IMR-90 (cell line): ENCODE measurements around the gene ZNF280C. TPM values are rescaled to one million over a fixed set of nuclear protein-coding genes. Genes with fewer than 3 reads are reported as not detected.

ENCODE experiments used
- ATAC-seq: fragments of 200-7000 bp; cut with Tn5 transposase; 2 replicates; pipeline ENCODE4 v1.9.1; 2020; ENCODE audit warnings: low read depth, mild to moderate bottlenecking, moderate library complexity
- BruUV-seq: library from RNA; stranded (reverse); fragments of 400-500 nt; replicated peaks from 2 replicates; lab custom pipeline; 2021; lab: Mats Ljungman, UMichigan
- CTCF ChIA-PET: fragments of 300-600 bp; formaldehyde crosslinking; extraction: SDS; loops from one replicate; lab custom pipeline; 2021; ENCODE audit warnings: antibody characterized with exemption; lab: Yijun Ruan, JAX
- POLR2A ChIA-PET: fragments of 300-600 bp; sonication (Branson Sonifier 250); formaldehyde crosslinking; loops from one replicate; lab custom pipeline; 2022; ENCODE audit warnings: antibody characterized with exemption; ENCODE audit not compliant: unreplicated experiment; lab: Charles Lee
- DNase-seq: peaks from one replicate; pipeline ENCODE4 v3.0.0; 2013
- H2AFZ ChIP-seq: replicated peaks from 2 replicates; pipeline ENCODE3; 2013; ENCODE audit warnings: low read length, mild to moderate bottlenecking; ENCODE audit not compliant: poor library complexity
- H2AK5ac ChIP-seq: 2 replicates; pipeline ENCODE4 v1.6.1; 2013; ENCODE audit warnings: low read depth, low read length, inconsistent platforms
- H2AK9ac ChIP-seq: replicated peaks from 2 replicates; pipeline ENCODE3; 2013; ENCODE audit warnings: mild to moderate bottlenecking, low read depth, low read length, moderate library complexity; ENCODE audit not compliant: poor library complexity
- H2BK120ac ChIP-seq: 2 replicates; pipeline ENCODE4 v1.6.1; 2013; ENCODE audit warnings: low read depth, low read length, inconsistent platforms
- H2BK15ac ChIP-seq: 3 replicates; pipeline ENCODE4 v1.6.1; 2013; ENCODE audit warnings: low read depth, low read length, inconsistent platforms
- H2BK20ac ChIP-seq: 2 replicates; pipeline ENCODE4 v1.6.1; 2013; ENCODE audit warnings: low read depth, mild to moderate bottlenecking, inconsistent platforms, low read length, moderate library complexity
- H2BK5ac ChIP-seq: 2 replicates; pipeline ENCODE4 v1.6.1; 2013; ENCODE audit warnings: mild to moderate bottlenecking, low read depth, low read length, inconsistent platforms; ENCODE audit not compliant: poor library complexity, severe bottlenecking
- H3K14ac ChIP-seq: replicated peaks from 2 replicates; pipeline ENCODE4 v1.6.1; 2013; ENCODE audit warnings: low read depth, low read length, inconsistent platforms
- H3K18ac ChIP-seq: 2 replicates; pipeline ENCODE4 v1.6.1; 2013; ENCODE audit warnings: low read depth, low read length, control low read depth
- H3K23ac ChIP-seq: 2 replicates; pipeline ENCODE4 v1.6.1; 2013; ENCODE audit warnings: low read depth, low read length, inconsistent platforms
- H3K27ac ChIP-seq: 2 replicates; pipeline ENCODE4 v1.5.1; 2013; ENCODE audit warnings: mild to moderate bottlenecking, control low read depth, low read length; ENCODE audit not compliant: insufficient read depth
- H3K27me3 ChIP-seq: 2 replicates; pipeline ENCODE4 v1.6.1; 2013; ENCODE audit warnings: low read length; ENCODE audit not compliant: control insufficient read depth, insufficient read depth
- H3K36me3 ChIP-seq: 2 replicates; pipeline ENCODE4 v1.6.1; 2013; ENCODE audit warnings: low read length, mixed read lengths; ENCODE audit not compliant: control insufficient read depth, insufficient read depth
- H3K4ac ChIP-seq: 2 replicates; pipeline ENCODE4 v1.6.1; 2013; ENCODE audit warnings: low read depth, low read length, inconsistent platforms
- H3K4me1 ChIP-seq: 2 replicates; pipeline ENCODE4 v1.6.1; 2013; ENCODE audit warnings: low read length, mixed read lengths; ENCODE audit not compliant: control insufficient read depth, insufficient read depth
- H3K4me2 ChIP-seq: 2 replicates; pipeline ENCODE4 v1.6.1; 2013; ENCODE audit warnings: low read depth, mild to moderate bottlenecking, control low read depth, low read length, moderate library complexity
- H3K4me3 ChIP-seq: 2 replicates; pipeline ENCODE4 v1.5.1; 2013; ENCODE audit warnings: low read depth, mild to moderate bottlenecking, control low read depth, low read length, moderate library complexity; ENCODE audit not compliant: insufficient read depth
- H3K56ac ChIP-seq: 2 replicates; pipeline ENCODE4 v1.6.1; 2013; ENCODE audit warnings: low read length, inconsistent platforms; ENCODE audit not compliant: insufficient read depth; ENCODE audit errors: extremely low read depth
- H3K79me1 ChIP-seq, 2 experiments: 2 replicates each; pipeline ENCODE4 v1.6.1; 2013; ENCODE audit warnings: low read length in 2 of 2, inconsistent platforms in 1 of 2, low read depth in 1 of 2
- H3K9ac ChIP-seq: 2 replicates; pipeline ENCODE4 v1.6.1; 2013; ENCODE audit warnings: low read depth, low read length, control low read depth
- H3K9me1 ChIP-seq: 2 replicates; pipeline ENCODE4 v1.6.1; 2013; ENCODE audit warnings: low read length, inconsistent platforms; ENCODE audit not compliant: insufficient read depth
- H3K9me3 ChIP-seq: 2 replicates; pipeline ENCODE4 v1.6.1; 2013; ENCODE audit warnings: low read length; ENCODE audit not compliant: control insufficient read depth, insufficient read depth
- H4K20me1 ChIP-seq: 2 replicates; pipeline ENCODE4 v1.6.1; 2013; ENCODE audit warnings: low read length, inconsistent platforms; ENCODE audit not compliant: insufficient read depth
- H4K5ac ChIP-seq: 2 replicates; pipeline ENCODE4 v1.6.1; 2013; ENCODE audit warnings: mild to moderate bottlenecking, low read depth, low read length, control low read depth
- H4K8ac ChIP-seq, 2 experiments: 2 replicates each; pipeline ENCODE4 v1.6.1; 2013; ENCODE audit warnings: low read depth in 2 of 2, low read length in 2 of 2, control low read depth in 1 of 2, inconsistent platforms in 1 of 2
- H4K91ac ChIP-seq: 2 replicates; pipeline ENCODE4 v1.6.1; 2013; ENCODE audit warnings: low read depth, low read length, inconsistent platforms; ENCODE audit not compliant: insufficient read depth
- BHLHE40 ChIP-seq: fragments of 150-350 bp; IDR thresholded peaks from 2 replicates; pipeline ENCODE4 v1.6.1; 2016; ENCODE audit warnings: mild to moderate bottlenecking, low read depth, low read length
- CHD1 ChIP-seq: IDR thresholded peaks from 2 replicates; pipeline ENCODE4 v1.6.1; 2012; ENCODE audit warnings: low read depth, low read length, improper control_type of control experiment
- RCOR1 ChIP-seq: IDR thresholded peaks from 2 replicates; pipeline ENCODE4 v1.6.1; 2012; ENCODE audit warnings: mild to moderate bottlenecking, low read length, improper control_type of control experiment; ENCODE audit not compliant: insufficient replicate concordance
- RFX5 ChIP-seq: IDR thresholded peaks from 2 replicates; pipeline ENCODE4 v1.8.0; 2012; ENCODE audit warnings: low read depth, mild to moderate bottlenecking, low read length, moderate library complexity
- USF2 ChIP-seq: fragments of 150-350 bp; IDR thresholded peaks from 2 replicates; pipeline ENCODE4 v1.6.1; 2017; ENCODE audit warnings: mild to moderate bottlenecking, antibody characterized with exemption, low read length, low read depth
- WGBS, 2 experiments: methylation state at CpG; one replicate each; pipeline versions ENCODE4 v1.1.5 to v1.1.7; 2013; ENCODE audit warnings: missing lambda C conversion rate in 2 of 2; ENCODE audit not compliant: insufficient read length in 1 of 2; ENCODE audit errors: extremely low coverage in 2 of 2; 5-methylcytosine and 5-hydroxymethylcytosine counted together
- dilution Hi-C: fragments of 300-500 bp; cut with HindIII; formaldehyde crosslinking; loops from one replicate; pipeline ENCODE4 v1.14.3; 2018; ENCODE audit warnings: low sequenced_read_pairs; ENCODE audit not compliant: unreplicated experiment
- in situ Hi-C: fragments of 300-500 bp; cut with MboI; formaldehyde crosslinking; loops from 3 replicates; pipeline ENCODE4 v1.14.3; 2019; ENCODE audit warnings: low sequenced_read_pairs, inconsistent platforms, mixed read lengths
- intact Hi-C: fragments of 100-400 bp; cut with micrococcal nuclease; formaldehyde crosslinking; loops from 2 replicates; pipeline ENCODE4 v1.10.0; 2022
- polyA plus RNA-seq, 3 experiments: library from polyadenylated mRNA; depleted of rRNA; stranded (reverse); fragments of >200 nt; gene quantifications; 2 replicates each; pipeline ENCODE4 v1.2.3, GENCODE V29; 2012; ENCODE audit warnings: low replicate concordance in 1 of 3
- total RNA-seq: library from RNA; depleted of rRNA; stranded (reverse); fragments of >200 nt; gene quantifications from 2 replicates; pipeline ENCODE4 v1.2.3, GENCODE V29; 2012
- TF ChIP-seq, protein P1 (sequence below): conservative IDR thresholded peaks from 2 replicates; pipeline ENCODE4 v1.5.1; 2012; ENCODE audit warnings: mild to moderate bottlenecking, low read depth, low read length, improper control_type of control experiment

The ZNF280C gene
- total and polyA plus RNA-seq, 2 of the 4 experiments (the other 2 are of a cell fraction) = 3.1 to 4.5 TPM

DNA sequence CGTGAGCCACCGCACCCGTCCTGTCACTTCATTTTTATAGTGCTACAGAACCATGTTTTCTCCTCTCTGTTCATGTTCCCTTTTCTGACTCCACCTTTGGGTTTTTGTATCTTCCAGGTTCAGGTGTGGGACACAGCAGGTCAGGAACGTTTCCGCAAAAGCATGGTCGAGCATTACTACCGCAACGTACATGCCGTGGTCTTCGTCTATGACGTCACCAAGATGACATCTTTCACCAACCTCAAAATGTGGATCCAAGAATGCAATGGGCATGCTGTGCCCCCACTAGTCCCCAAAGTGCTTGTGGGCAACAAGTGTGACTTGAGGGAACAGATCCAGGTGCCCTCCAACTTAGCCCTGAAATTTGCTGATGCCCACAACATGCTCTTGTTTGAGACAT lies 84.5 kb downstream of the ZNF280C start:
- no peak overlapping the region for H3K4me3 ChIP-seq
- dilution Hi-C loops = no loop called here
- DNase-seq (no peak), ATAC-seq (no peak)
- WGBS, 2 experiments = 100% methylated on average over 3 of the region's 11 CpGs; no CpG with 5 or more reads in 1 of the 2 experiments
- no peak overlapping the region for H3K4ac ChIP-seq
- H2BK15ac ChIP-seq = no peak overlapping the region
- H2AK9ac ChIP-seq = no peak overlapping the region
- H3K9me3 ChIP-seq = no peaks in the 10 kb centered on the region
- H3K27me3 ChIP-seq = no peaks in the 10 kb centered on the region; the same call in 1 of the 2 replicates
- ChIA-PET POLR2A (no interaction called here), CTCF (no interaction called here)
- intact Hi-C loops = no loop called here
- H3K14ac ChIP-seq = no peak overlapping the region
- H4K91ac ChIP-seq = no peak overlapping the region
- in situ Hi-C loops = loop anchor here (25.0 kb wide), 1 partner anchor 572 kb away; no protein-coding TSS in a partner anchor
- no peak overlapping the region for H3K18ac ChIP-seq
- H3K56ac ChIP-seq = no peak overlapping the region
- no peak overlapping the region for H3K4me2 ChIP-seq
- H3K27ac ChIP-seq = no peak overlapping the region
- no peaks in the 10 kb centered on the region for H3K4me1 ChIP-seq
- H4K8ac ChIP-seq = no peak overlapping the region
- H3K23ac ChIP-seq = no peak overlapping the region
- H2BK5ac ChIP-seq = no peak overlapping the region
- H4K5ac ChIP-seq = no peak overlapping the region
- BruUV-seq = no TSS peak
- H2BK20ac ChIP-seq = no peak overlapping the region
- no peak overlapping the region for H2AFZ ChIP-seq
- no peaks in the 10 kb centered on the region; the same call in 1 of the 2 replicates for H4K20me1 ChIP-seq
- no peaks in the 10 kb centered on the region for H3K79me1 ChIP-seq
- H3K36me3 ChIP-seq = no peaks in the 10 kb centered on the region
- no peak overlapping the region for H2BK120ac ChIP-seq
- no peak overlapping the region for H3K9ac ChIP-seq
- no peak overlapping the region for H2AK5ac ChIP-seq
- no peak for TF ChIP-seq BHLHE40
- TF ChIP-seq RFX5 = no peak
- TF ChIP-seq USF2 = no peak
- TF ChIP-seq, protein P1, sequence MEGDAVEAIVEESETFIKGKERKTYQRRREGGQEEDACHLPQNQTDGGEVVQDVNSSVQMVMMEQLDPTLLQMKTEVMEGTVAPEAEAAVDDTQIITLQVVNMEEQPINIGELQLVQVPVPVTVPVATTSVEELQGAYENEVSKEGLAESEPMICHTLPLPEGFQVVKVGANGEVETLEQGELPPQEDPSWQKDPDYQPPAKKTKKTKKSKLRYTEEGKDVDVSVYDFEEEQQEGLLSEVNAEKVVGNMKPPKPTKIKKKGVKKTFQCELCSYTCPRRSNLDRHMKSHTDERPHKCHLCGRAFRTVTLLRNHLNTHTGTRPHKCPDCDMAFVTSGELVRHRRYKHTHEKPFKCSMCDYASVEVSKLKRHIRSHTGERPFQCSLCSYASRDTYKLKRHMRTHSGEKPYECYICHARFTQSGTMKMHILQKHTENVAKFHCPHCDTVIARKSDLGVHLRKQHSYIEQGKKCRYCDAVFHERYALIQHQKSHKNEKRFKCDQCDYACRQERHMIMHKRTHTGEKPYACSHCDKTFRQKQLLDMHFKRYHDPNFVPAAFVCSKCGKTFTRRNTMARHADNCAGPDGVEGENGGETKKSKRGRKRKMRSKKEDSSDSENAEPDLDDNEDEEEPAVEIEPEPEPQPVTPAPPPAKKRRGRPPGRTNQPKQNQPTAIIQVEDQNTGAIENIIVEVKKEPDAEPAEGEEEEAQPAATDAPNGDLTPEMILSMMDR = no peak
- TF ChIP-seq CHD1 = no peak
- no peak for TF ChIP-seq RCOR1
- no peaks in the 10 kb centered on the region; the same call in 1 of the 2 replicates for H3K9me1 ChIP-seq
